HL-60 (cell line): ENCODE results near the gene USP32.

Experiments
- POLR2AphosphoS5 ChIP-seq: IDR thresholded peaks from 2 replicates; pipeline ENCODE4 v1.6.1; 2012; ENCODE audit warnings: low read depth
- TF ChIP-seq, protein P1 (sequence below): IDR thresholded peaks from one replicate; pipeline ENCODE4 v1.5.1; 2011; ENCODE audit warnings: low read length, control low read depth, inconsistent platforms; ENCODE audit not compliant: insufficient read depth
- TF ChIP-seq, protein P2 (sequence below): IDR thresholded peaks from 2 replicates; pipeline ENCODE4 v1.6.1; 2012; ENCODE audit warnings: low read depth; ENCODE audit not compliant: insufficient replicate concordance

DNA sequence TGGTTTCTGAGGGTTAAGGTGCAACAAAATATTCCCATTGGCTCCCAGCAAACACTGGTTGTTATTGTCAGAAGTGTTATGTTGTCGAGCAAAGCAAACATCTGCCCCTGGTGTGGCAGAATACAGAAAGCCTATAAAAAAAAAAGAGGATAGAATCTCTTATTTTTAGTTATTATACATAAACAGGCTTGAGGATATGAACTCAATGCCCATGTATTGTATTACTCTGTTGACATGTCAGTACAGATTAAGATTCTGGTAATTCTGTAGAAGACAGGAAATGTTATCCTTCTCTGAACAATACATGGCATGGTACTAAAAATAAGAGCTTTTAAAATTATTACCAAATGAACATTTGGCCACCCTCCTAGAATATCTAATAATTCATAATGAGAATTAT, 168.5 kb downstream of the USP32 start:
- TF ChIP-seq, protein P1, sequence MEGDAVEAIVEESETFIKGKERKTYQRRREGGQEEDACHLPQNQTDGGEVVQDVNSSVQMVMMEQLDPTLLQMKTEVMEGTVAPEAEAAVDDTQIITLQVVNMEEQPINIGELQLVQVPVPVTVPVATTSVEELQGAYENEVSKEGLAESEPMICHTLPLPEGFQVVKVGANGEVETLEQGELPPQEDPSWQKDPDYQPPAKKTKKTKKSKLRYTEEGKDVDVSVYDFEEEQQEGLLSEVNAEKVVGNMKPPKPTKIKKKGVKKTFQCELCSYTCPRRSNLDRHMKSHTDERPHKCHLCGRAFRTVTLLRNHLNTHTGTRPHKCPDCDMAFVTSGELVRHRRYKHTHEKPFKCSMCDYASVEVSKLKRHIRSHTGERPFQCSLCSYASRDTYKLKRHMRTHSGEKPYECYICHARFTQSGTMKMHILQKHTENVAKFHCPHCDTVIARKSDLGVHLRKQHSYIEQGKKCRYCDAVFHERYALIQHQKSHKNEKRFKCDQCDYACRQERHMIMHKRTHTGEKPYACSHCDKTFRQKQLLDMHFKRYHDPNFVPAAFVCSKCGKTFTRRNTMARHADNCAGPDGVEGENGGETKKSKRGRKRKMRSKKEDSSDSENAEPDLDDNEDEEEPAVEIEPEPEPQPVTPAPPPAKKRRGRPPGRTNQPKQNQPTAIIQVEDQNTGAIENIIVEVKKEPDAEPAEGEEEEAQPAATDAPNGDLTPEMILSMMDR: no peak
- TF ChIP-seq, protein P2, sequence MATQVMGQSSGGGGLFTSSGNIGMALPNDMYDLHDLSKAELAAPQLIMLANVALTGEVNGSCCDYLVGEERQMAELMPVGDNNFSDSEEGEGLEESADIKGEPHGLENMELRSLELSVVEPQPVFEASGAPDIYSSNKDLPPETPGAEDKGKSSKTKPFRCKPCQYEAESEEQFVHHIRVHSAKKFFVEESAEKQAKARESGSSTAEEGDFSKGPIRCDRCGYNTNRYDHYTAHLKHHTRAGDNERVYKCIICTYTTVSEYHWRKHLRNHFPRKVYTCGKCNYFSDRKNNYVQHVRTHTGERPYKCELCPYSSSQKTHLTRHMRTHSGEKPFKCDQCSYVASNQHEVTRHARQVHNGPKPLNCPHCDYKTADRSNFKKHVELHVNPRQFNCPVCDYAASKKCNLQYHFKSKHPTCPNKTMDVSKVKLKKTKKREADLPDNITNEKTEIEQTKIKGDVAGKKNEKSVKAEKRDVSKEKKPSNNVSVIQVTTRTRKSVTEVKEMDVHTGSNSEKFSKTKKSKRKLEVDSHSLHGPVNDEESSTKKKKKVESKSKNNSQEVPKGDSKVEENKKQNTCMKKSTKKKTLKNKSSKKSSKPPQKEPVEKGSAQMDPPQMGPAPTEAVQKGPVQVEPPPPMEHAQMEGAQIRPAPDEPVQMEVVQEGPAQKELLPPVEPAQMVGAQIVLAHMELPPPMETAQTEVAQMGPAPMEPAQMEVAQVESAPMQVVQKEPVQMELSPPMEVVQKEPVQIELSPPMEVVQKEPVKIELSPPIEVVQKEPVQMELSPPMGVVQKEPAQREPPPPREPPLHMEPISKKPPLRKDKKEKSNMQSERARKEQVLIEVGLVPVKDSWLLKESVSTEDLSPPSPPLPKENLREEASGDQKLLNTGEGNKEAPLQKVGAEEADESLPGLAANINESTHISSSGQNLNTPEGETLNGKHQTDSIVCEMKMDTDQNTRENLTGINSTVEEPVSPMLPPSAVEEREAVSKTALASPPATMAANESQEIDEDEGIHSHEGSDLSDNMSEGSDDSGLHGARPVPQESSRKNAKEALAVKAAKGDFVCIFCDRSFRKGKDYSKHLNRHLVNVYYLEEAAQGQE: no peak
- no peak for TF ChIP-seq POLR2AphosphoS5
